Measurements from ENCODE around the gene KIF11.

The KIF11 gene

GRCh38 chr10:92590623-92591549, 2.0 kb upstream of the KIF11 start:
- peak overlapping the region; percentile 79 for H3K4me3 ChIP-seq (ENCODE audit: low read depth, low read length)
- no peak for TF ChIP-seq CTCF (IDR thresholded peaks at IDR 0.05; ENCODE audit: low read depth, low read length, missing control alignments)
- DNase-seq (ENCODE audit: low read depth) = no peak
- in situ Hi-C loops (cut with HindIII; ENCODE audit: low sequenced_read_pairs) = no loop called here

- in situ Hi-C loops (cut with HindIII; ENCODE audit: low sequenced_read_pairs) = no loop called here
- H3K4me3 ChIP-seq (ENCODE audit: low read depth, low read length) = peak overlapping the region; percentile 79
- DNase-seq (ENCODE audit: low read depth) = peak; percentile 74
- TF ChIP-seq CTCF (IDR thresholded peaks at IDR 0.05; ENCODE audit: low read depth, low read length, missing control alignments) = no peak
Measured at GRCh38 chr10:92591550-92592022, 1.3 kb upstream of the KIF11 start.

- no peak for DNase-seq (ENCODE audit: low read depth)
- H3K4me3 ChIP-seq (ENCODE audit: low read depth, low read length) = peak overlapping the region; percentile 79
- TF ChIP-seq CTCF (IDR thresholded peaks at IDR 0.05; ENCODE audit: low read depth, low read length, missing control alignments) = no peak
- in situ Hi-C loops (cut with HindIII; ENCODE audit: low sequenced_read_pairs) = no loop called here
Measured at GRCh38 chr10:92593619-92594588, 974 bp downstream of the KIF11 start.

GRCh38 chr10:92595505-92595904, 2.6 kb downstream of the KIF11 start:
- in situ Hi-C loops (cut with HindIII; ENCODE audit: low sequenced_read_pairs) = no loop called here

GRCh38 chr10:92598321-92598720, 5.4 kb downstream of the KIF11 start:
- no peak for DNase-seq (ENCODE audit: low read depth)
- H3K4me3 ChIP-seq (ENCODE audit: low read depth, low read length) = no peak overlapping the region
- TF ChIP-seq CTCF (IDR thresholded peaks at IDR 0.05; ENCODE audit: low read depth, low read length, missing control alignments) = no peak
- in situ Hi-C loops (cut with HindIII; ENCODE audit: low sequenced_read_pairs) = no loop called here

More at GRCh38 chr10:92595505-92595904, 2.6 kb downstream of the KIF11 start:
- DNase-seq (ENCODE audit: low read depth) = no peak
- no peak overlapping the region for H3K4me3 ChIP-seq (ENCODE audit: low read depth, low read length)
- TF ChIP-seq CTCF (IDR thresholded peaks at IDR 0.05; ENCODE audit: low read depth, low read length, missing control alignments) = no peak

- no peak for DNase-seq (ENCODE audit: low read depth)
- no peak for TF ChIP-seq CTCF (IDR thresholded peaks at IDR 0.05; ENCODE audit: low read depth, low read length, missing control alignments)
- H3K4me3 ChIP-seq (ENCODE audit: low read depth, low read length) = no peak overlapping the region
- in situ Hi-C loops (cut with HindIII; ENCODE audit: low sequenced_read_pairs) = no loop called here
Measured at GRCh38 chr10:92604841-92605240, 11.9 kb downstream of the KIF11 start.

All from astrocyte of the cerebellum (primary cell).